Hepatocyte (in vitro differentiated cells): ENCODE results near the gene CXCL11. TPM values are rescaled to one million over a fixed set of nuclear protein-coding genes. Genes with fewer than 3 reads are reported as not detected.

ENCODE experiments used
- DNase-seq: peaks from one replicate; pipeline ENCODE4 v3.0.0-alpha.2; 2016; ENCODE audit warnings: low spot score
- H2AFZ ChIP-seq: fragments of 200-600 bp; sonication (generic); 2 replicates; pipeline ENCODE4 v1.6.0; 2016; ENCODE audit warnings: antibody characterized with exemption, mild to moderate bottlenecking
- H3K27ac ChIP-seq: fragments of 200-600 bp; sonication (generic); 2 replicates; pipeline ENCODE4 v1.5.1; 2016; ENCODE audit warnings: mild to moderate bottlenecking
- H3K27me3 ChIP-seq: fragments of 200-600 bp; sonication (generic); 2 replicates; pipeline ENCODE4 v1.6.1; 2016
- H3K36me3 ChIP-seq: fragments of 200-600 bp; sonication (generic); replicated peaks from 2 replicates; pipeline ENCODE4 v1.5.1; 2016; ENCODE audit warnings: low read depth; ENCODE audit not compliant: insufficient read depth
- H3K4me1 ChIP-seq: fragments of 200-600 bp; sonication (generic); 2 replicates; pipeline ENCODE4 v1.5.1; 2016; ENCODE audit warnings: mild to moderate bottlenecking, moderate library complexity; ENCODE audit not compliant: insufficient read depth
- H3K4me2 ChIP-seq: fragments of 200-600 bp; sonication (generic); 2 replicates; pipeline ENCODE4 v1.6.0; 2016
- H3K4me3 ChIP-seq: fragments of 200-600 bp; sonication (generic); 2 replicates; pipeline ENCODE4 v1.5.1; 2016; ENCODE audit warnings: mild to moderate bottlenecking
- H3K79me2 ChIP-seq: fragments of 200-600 bp; sonication (generic); 2 replicates; pipeline ENCODE4 v1.6.0; 2017; ENCODE audit warnings: mild to moderate bottlenecking
- H3K9me2 ChIP-seq: fragments of 200-600 bp; sonication (generic); replicated peaks from 2 replicates; pipeline ENCODE4 v1.6.0; 2017; ENCODE audit warnings: mild to moderate bottlenecking; ENCODE audit not compliant: insufficient read depth
- H3K9me3 ChIP-seq: fragments of 200-600 bp; sonication (generic); 2 replicates; pipeline ENCODE4 v1.5.1; 2016; ENCODE audit warnings: low read depth, mild to moderate bottlenecking
- H4K20me1 ChIP-seq: fragments of 200-600 bp; sonication (generic); 2 replicates; pipeline ENCODE4 v1.6.0; 2016; ENCODE audit warnings: mild to moderate bottlenecking; ENCODE audit not compliant: insufficient read depth, poor library complexity, severe bottlenecking
- EZH2 ChIP-seq: fragments of 200-600 bp; sonication (generic); IDR thresholded peaks from 2 replicates; pipeline ENCODE4 v1.6.1; 2016; ENCODE audit warnings: antibody characterized with exemption, mild to moderate bottlenecking, borderline replicate concordance
- EZH2phosphoT487 ChIP-seq: fragments of 200-600 bp; sonication (generic); IDR thresholded peaks from one replicate; pipeline ENCODE4 v1.6.1; 2018; ENCODE audit warnings: antibody characterized with exemption, mild to moderate bottlenecking, low read depth, moderate library complexity; ENCODE audit not compliant: unreplicated experiment, severe bottlenecking
- WGBS: methylation state at CpG from one replicate; pipeline ENCODE4 v1.1.6; 2016; ENCODE audit warnings: low lambda C conversion rate; ENCODE audit errors: missing lambda C conversion rate; 5-methylcytosine and 5-hydroxymethylcytosine counted together
- polyA plus RNA-seq: library from polyadenylated mRNA; unstranded; fragments of >200 nt; fragmentation: Nextera tagmentation; extraction: Ambion mirVana; gene quantifications from 2 replicates; pipeline ENCODE4 v1.2.1, GENCODE V29; 2016
- total RNA-seq: library from RNA; depleted of rRNA; stranded (reverse); fragments of >200 nt; gene quantifications from 2 replicates; pipeline ENCODE4 v1.2.3, GENCODE V29; 2014
- TF ChIP-seq, protein P1 (sequence below): fragments of 200-600 bp; sonication (generic); IDR thresholded peaks from 2 replicates; pipeline ENCODE4 v1.5.1; 2016; ENCODE audit warnings: antibody characterized with exemption, mild to moderate bottlenecking; ENCODE audit not compliant: poor library complexity

The CXCL11 gene
- total RNA-seq (not detected in 2 replicates), polyA plus RNA-seq (not detected in 2 replicates)

DNA sequence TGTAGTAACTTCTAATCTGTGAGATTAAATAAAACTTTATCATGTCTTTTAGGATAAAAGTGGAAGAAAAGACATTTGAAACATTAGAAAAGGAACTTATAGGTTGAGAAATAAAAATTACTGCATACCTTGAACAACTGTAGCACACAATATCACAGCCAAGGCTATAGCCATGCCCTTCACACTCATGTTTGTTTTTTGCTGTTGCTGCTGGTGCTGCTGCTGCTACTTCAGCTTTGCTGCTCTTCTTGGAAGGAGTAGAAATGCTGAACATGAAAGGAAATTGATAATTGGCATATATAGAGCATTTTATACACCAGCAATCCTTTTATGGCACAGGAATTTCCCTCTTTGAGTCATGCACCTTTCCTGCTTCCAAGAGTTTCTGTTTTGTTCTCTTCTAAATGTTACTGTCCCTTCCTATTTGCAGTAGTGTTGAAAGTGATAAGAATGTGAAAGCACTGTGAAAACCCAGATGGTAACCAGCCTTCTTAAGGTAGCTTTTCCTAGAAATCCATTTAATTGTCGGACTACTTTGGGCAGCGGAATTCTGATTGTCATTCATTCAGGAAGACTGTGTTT lies at the start of gene CXCL11:
TSS of gene CXCL11 (minus strand) at position 272 of the 582 bp plus-strand sequence. CDS start at position 189, 83 bp downstream.
- Histone ChIP-seq H3K36me3 (no peaks in the 10 kb centered on the region), H3K9me3 (no peaks in the 10 kb centered on the region), H3K4me3 (no peak within 1 kb of the TSS), H3K79me2 (no peaks in the 10 kb centered on the region), H3K27me3 (no peaks in the 10 kb centered on the region), H3K27ac (no peak within 1 kb of the TSS), H3K4me2 (no peak within 1 kb of the TSS), H4K20me1 (no peaks in the 10 kb centered on the region), H3K9me2 (no peaks in the 10 kb centered on the region), H3K4me1 (no peaks in the 10 kb centered on the region), H2AFZ (no peak within 1 kb of the TSS)
- TF ChIP-seq EZH2phosphoT487 (no peak), EZH2 (no peak)
- TF ChIP-seq, protein P1, sequence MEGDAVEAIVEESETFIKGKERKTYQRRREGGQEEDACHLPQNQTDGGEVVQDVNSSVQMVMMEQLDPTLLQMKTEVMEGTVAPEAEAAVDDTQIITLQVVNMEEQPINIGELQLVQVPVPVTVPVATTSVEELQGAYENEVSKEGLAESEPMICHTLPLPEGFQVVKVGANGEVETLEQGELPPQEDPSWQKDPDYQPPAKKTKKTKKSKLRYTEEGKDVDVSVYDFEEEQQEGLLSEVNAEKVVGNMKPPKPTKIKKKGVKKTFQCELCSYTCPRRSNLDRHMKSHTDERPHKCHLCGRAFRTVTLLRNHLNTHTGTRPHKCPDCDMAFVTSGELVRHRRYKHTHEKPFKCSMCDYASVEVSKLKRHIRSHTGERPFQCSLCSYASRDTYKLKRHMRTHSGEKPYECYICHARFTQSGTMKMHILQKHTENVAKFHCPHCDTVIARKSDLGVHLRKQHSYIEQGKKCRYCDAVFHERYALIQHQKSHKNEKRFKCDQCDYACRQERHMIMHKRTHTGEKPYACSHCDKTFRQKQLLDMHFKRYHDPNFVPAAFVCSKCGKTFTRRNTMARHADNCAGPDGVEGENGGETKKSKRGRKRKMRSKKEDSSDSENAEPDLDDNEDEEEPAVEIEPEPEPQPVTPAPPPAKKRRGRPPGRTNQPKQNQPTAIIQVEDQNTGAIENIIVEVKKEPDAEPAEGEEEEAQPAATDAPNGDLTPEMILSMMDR, result no peak
- no peak for DNase-seq
- 91% methylated on average over 2 of the region's 2 CpGs for WGBS

DNA sequence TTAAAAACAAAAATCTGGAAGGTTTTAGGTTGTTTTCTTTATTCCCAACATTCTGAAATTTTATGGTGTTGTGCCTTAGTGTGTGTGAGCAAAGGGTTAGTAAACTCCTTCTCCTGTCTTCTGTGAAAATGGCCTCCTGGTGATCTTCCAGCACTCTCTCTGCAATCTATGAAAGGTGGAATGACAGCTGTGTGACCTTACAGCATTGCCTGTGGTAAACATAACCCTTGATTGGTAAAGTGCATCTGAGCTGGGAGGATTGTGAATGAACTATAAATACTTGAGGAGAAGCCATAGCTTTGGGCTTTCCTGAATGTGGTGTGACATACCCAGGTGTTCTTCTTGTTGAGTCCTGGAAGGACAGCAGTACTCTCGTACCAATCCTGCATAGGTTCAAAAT lies 48.7 kb upstream of the CXCL11 start:
- Histone ChIP-seq H4K20me1 (no peaks in the 10 kb centered on the region), H3K9me3 (no peaks in the 10 kb centered on the region), H3K9me2 (no peaks in the 10 kb centered on the region), H3K27me3 (no peaks in the 10 kb centered on the region), H3K27ac (no peak overlapping the region), H3K4me2 (no peak overlapping the region), H3K36me3 (no peaks in the 10 kb centered on the region), H2AFZ (no peak overlapping the region), H3K4me3 (no peak overlapping the region), H3K4me1 (no peaks in the 10 kb centered on the region), H3K79me2 (no peaks in the 10 kb centered on the region)
- DNase-seq, result no peak
- 87% methylated on average over 1 of the region's 1 CpG for WGBS
- TF ChIP-seq, protein P1, result no peak
- no peak for TF ChIP-seq EZH2
- no peak for TF ChIP-seq EZH2phosphoT487

GRCh38 chr4:76083386-76083988 lies 47.6 kb upstream of the CXCL11 start:
- no peak overlapping the region for H3K4me3 ChIP-seq
- no peak for DNase-seq
- H3K36me3 ChIP-seq, result no peaks in the 10 kb centered on the region
- no peaks in the 10 kb centered on the region for H3K9me2 ChIP-seq
- no peaks in the 10 kb centered on the region for H3K79me2 ChIP-seq
- no peaks in the 10 kb centered on the region for H3K9me3 ChIP-seq
- no peak overlapping the region for H3K27ac ChIP-seq
- WGBS, result 86% methylated on average over 3 of the region's 3 CpGs
- H4K20me1 ChIP-seq, result no peaks in the 10 kb centered on the region
- H2AFZ ChIP-seq, result no peak overlapping the region
- no peak overlapping the region for H3K4me2 ChIP-seq
- TF ChIP-seq, protein P1, result no peak
- no peak for TF ChIP-seq EZH2
- TF ChIP-seq EZH2phosphoT487, result no peak
- H3K4me1 ChIP-seq, result no peaks in the 10 kb centered on the region
- no peaks in the 10 kb centered on the region for H3K27me3 ChIP-seq
